GM12892 (cell line): ENCODE measurements around the gene CBX5.

Experiments used
- POLR2AphosphoS5 ChIP-seq: IDR thresholded peaks from 2 replicates; pipeline ENCODE4 v1.6.1; 2011; ENCODE audit warnings: low read depth, low read length, control low read depth
- TAF1 ChIP-seq: IDR thresholded peaks from 2 replicates; pipeline ENCODE4 v1.6.1; 2011; ENCODE audit warnings: low read depth, mild to moderate bottlenecking, control low read depth, low read length, borderline replicate concordance

DNA sequence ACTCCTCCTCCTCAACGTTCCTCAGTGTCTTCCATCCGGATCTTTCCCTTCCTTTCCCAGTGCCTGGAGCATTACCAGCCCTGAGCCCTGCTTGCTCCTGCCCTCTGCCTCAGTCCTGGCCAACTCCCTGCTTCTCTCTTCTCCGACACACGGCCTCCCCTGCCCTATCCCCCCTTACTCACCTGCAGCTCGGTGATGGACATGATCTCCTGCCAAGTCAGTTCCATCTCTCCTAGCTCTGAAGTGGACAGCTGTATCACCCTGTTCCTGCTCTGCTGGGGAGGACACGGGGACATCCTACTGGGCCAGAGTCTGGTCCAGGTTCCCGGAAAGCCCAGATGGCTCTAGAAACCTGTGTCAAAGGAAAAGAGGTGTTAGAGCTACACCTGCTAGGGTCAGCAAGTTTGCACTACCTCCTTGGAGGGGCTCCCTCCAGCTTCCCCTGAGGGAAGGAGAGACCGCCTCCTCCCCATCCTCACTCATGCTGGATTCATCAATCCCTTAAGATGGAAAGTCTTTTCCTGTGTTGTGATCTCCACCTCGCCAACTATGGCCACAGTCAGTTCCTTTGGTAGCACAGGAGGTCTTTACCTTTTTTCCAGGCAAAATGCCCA lies 15.1 kb upstream of the CBX5 start:
- TF ChIP-seq TAF1 (no peak), POLR2AphosphoS5 (no peak)
